NCI-H2107 (cell line): ENCODE results near the gene TACSTD2.
"Not testable (repeated sequence)": the region's sequence is repeated elsewhere in the genome, so short reads cannot be mapped to it uniquely, and the experiment has no call there.

Experiments
- DNase-seq: peaks from one replicate; lab custom pipeline; 2025; lab: John Stamatoyannopoulos, UW

TACSTD2 gene, protein sequence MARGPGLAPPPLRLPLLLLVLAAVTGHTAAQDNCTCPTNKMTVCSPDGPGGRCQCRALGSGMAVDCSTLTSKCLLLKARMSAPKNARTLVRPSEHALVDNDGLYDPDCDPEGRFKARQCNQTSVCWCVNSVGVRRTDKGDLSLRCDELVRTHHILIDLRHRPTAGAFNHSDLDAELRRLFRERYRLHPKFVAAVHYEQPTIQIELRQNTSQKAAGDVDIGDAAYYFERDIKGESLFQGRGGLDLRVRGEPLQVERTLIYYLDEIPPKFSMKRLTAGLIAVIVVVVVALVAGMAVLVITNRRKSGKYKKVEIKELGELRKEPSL

DNA sequence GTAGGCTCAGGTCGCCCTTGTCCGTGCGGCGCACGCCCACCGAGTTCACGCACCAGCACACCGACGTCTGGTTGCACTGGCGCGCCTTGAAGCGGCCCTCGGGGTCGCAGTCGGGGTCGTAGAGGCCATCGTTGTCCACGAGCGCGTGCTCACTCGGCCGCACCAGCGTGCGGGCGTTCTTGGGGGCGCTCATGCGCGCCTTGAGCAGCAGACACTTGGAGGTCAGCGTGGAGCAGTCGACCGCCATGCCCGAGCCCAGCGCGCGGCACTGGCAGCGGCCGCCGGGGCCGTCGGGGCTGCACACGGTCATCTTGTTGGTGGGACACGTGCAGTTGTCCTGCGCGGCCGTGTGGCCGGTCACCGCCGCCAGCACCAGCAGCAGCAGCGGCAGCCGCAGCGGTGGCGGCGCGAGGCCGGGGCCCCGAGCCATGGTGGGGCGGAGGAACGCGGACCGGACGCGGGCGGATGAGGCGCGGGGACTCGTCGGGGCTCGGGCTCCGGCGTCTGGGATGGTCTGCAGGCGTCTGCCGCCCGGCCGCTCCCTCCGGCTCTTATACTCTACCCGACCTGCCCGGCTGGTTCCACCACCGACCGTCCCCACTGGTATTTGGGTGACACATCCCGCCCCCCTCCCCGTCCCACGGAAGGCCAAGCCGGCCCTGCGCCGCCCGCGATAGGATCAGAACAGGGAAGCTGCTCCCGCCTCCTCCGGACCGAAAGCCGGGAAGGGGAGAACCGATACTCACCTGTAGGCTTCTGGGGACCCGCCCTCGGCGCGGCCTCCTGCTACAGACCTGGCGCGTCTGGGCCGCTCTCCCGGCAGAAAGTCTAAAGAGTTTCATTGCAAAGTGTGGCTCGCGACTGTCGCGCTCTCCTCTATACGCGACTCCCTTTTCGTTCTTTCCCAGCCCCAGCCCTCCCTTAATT, at the start of gene TACSTD2:
TACSTD2 (minus strand) TSS at position 526 of the 927 bp plus-strand sequence; CDS start at position 430, 96 bp downstream.
- no peak for DNase-seq

DNA sequence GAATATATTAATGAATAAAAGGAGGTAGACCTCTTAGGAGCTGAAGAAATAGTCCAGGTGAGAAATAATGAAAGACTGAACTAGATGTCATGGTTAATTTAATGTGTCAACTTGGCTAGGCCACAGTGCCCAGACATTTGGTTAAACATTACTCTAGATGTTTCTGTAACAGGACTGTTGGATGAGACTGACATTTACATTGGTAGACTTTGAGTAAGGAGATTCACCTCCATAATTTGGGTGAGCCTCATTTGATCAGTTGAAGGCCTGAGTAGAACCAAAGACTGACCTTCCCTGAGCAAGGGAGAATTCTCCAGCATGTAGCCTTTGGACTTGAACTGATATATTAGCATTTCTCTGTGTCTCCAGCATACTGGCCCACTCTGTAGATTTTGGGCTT, 49.2 kb upstream of the TACSTD2 start:
- DNase-seq, result no peak

DNA sequence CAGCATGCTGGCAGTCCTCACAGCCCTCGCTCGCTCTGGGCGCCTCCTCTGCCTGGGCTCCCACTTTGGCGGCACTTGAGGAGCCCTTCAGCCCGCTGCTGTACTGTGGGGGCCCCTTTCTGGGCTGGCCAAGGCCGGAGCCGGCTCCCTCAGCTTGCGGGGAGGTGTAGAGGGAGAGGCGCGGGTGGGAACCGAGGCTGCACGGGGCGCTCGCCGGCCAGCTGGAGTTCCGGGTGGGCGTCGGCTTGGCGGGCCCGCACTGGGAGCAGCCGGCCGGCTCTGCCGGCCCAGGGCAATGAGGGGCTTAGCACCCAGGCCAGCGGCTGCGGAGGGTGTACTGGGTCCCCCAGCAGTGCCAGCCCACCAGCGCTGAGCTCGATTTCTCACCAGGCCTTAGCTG, 46.2 kb upstream of the TACSTD2 start:
- DNase-seq, result not testable (repeated sequence)

DNA sequence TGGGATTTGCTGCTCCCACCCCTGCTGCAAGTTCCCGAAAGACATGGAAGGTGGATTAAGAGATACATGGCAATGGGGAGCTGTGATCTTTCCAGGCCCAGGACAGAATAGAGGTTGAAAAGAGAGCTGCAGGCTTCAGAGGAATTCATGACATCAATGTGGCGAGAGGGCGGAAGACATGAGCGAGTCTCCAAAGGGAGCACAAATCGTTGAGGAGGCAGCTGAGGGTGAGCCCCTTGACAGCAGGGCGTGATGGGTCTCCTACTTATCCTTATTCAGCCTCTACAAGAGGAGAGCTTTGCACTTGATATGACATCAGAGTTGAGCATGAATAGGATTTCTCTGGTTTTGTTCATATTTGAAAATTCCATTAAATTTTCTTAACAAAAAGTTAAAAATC, 45.5 kb upstream of the TACSTD2 start:
- no peak for DNase-seq

DNA sequence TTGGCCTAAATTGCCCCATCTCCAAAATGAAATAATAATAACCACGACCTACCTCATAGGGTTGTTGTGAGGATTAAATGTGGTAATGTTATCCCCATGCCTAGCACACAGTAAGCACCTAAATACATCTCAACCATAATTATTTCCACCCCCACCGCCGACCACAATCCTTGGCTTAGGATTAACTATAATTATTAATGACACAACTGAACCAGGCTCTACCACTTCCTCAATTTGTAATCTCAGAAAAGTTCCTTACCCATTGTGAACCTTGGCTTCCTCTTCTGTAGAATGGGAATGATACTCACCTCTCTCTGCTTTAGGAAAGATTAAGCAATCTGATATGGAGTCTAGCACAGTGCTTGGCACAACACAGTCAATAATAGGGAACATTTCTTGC, 44.3 kb upstream of the TACSTD2 start:
- DNase-seq, result no peak

DNA sequence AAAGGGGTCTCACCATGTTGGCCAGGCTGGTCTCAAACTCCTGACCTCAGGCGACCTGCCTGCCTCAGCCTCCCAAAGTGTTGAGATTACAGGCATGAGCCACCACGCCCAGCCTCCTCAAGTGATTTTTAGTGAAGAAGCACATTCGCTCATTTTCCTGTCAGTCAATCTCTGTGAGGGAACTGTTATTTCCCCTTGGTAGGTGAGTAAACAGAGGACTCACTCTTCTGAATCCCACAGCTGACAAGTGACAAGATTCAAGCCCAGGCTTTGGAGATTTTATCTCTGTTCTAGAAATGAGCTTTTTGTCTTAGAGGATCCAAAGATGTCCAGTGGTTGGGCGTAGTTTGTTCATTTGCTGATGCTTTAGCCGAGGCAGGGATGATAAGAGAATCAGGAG, 43.9 kb upstream of the TACSTD2 start:
- no peak for DNase-seq

DNA sequence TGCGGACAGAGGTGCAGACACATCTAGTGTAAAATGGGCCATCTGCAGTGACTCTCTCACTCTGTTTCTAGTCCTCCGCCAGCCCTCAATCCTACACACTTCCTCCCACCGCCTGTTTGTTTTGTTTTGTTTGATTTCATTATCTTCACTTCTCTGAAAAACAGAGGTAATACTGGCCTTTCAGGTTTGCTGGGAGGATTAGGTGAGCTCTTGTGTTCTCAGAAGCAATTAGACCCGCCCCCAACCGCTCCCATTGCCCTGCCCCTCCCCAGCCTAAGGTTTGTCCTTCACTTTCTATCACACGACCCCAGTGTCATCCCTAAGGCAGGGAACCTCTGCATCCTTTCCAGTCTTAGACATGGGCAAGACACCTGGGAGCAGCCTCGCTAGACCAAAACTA, 43.2 kb upstream of the TACSTD2 start:
- DNase-seq, result no peak

DNA sequence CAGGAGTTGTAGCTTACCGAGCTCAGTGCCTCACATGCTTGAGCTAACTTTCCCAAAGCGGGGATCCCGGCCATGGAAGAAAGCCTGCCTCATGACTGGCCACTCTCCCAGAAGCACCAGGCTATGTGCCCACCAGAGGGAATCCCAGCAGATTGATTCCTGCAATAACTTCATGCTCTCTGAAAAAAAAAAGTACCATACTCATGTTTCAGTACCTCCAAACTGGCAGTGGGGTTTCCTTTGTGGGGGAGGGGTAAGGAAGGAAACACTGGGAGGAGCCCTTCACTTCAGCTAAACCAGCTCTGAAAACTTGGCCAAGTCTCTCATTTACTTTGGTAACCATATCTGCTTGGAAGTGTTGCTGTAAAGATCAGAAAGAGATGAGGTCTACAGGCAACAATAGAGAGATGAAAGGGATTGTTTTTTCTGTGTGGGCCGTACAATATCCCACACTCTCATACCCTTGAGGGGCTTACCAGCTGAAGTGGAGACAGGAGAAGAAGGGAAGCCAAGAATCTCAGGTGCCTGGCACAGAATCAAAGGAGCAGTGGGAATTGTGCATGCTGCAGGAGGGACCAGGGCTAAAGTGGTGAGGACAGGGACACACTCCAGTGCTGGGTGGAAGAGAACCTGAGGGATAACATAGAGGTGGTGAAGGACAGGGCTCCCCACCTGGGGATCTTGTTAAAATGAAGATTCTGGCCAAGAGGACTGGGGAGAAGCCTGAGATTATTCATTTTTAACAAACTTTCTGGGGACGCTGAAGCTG, 42.4 kb upstream of the TACSTD2 start:
- DNase-seq, result no peak

DNA sequence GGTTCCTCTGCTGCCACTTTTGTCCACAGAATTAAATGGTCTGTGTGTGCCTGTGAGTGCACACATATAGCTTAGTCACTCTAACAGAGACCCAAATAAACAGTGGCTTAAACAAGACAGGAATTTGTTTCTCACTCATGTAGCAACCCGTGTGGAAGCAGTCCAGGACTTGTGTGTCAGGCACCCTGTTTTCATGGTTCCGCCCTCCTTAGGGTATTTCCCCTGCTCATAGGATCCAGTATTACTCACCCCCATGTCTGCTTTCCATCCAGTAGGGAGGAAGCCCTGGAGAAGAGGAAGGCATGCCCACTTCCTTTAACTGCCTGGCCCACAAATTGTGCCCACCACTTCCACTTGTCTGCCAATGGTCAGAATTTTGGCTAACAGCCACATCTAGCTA, 41.3 kb upstream of the TACSTD2 start:
- DNase-seq, result no peak

DNA sequence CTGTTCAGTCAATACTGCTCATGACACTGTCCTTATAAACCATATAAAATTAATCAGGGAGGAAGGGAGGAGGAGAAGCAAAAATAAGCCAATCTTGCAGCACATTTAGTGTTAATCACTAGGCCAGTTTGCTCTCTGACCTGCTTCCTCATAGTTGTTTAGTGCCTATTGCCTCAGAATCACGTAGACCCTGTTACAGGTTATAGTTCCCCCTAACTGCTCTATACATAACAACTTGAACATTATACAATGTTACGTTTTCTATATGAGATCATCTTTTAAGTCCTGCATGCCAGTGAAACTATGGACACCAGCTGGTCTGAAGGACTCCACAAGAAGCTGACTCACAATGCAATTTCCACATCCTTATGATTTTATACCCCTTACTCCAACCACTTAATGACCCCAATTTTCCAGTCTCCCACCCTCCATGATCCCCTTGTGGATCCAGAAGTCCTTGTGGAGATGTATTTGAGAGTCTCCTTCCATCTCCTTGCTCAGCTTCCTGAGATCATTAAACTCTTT, 34.9 kb upstream of the TACSTD2 start:
- no peak for DNase-seq

DNA sequence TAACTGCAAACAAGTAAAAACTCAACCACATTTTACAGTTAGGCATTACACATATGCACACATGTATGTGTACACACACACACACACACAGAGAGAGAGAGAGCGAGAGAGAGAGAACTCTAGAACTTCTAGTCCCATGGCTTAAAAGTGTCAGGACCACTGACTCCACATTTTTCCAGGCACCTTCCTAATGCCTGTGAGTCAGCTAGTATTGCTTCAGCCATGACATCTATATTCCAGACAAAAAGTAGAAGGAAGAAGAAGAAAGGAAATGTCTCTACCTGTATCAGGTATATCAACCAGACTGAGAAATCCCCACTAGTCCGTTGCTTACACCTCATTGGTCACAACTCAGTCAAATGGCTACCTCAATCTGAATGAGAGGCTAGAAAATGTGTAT, 31.9 kb upstream of the TACSTD2 start:
- DNase-seq, result no peak

DNA sequence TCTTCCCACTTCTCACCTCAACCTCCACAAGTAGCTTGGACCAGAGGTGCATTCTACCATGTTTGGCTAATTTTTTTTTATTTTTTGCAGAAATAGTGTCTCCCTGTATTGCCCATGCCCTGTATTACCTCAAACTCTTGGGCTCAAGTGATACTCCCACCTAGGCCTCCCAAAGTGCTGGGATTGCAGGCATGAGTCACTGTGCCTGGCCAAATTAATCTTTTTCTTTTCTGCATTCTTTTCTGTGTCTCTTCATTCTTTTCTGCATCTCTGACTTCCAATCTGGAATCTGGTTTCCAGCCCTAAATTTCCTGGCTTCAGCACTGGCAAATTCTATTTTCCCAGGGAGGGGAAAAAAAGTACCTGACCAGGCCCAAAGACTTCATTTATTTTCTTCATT, 31.2 kb upstream of the TACSTD2 start:
- DNase-seq, result no peak

DNA sequence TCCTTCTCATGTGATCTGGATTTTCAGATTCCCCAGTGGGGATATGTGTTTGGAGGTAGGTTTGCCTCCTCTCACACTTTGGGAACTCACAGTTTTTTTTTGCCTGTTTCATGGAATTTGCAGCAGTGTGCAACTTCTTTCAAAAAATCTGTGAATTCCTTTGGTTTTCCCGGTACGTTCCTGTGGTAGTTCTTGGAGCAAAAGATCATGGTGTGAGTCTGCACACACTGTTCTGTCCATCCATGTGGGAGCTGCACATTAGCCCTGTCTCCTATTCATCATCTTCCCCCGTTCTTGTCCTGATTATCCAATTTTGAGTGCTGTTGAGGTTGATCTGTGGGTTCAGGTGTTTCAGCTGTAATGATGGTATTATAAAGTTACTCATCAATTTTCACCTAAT, 30.3 kb upstream of the TACSTD2 start:
- DNase-seq, result no peak

DNA sequence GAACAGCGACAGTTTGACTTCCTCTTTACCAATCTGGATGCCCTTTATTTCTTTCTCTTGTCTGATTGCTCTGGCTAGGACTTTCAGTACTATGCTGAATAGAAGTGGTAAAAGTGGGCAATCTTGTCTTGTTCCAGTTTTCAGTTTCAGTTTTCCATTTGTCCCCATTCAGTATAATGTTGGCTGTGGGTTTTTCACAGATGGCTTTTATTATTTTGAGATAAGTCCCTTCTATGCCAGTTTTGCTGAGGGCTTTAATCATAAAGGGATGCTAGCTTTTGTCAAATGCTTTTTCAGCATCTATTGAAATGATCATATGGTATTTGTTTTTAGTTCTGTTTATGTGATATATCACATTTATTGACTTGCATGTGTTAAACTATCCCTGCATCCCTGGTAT, 24.9 kb upstream of the TACSTD2 start:
- not testable (repeated sequence) for DNase-seq

DNA sequence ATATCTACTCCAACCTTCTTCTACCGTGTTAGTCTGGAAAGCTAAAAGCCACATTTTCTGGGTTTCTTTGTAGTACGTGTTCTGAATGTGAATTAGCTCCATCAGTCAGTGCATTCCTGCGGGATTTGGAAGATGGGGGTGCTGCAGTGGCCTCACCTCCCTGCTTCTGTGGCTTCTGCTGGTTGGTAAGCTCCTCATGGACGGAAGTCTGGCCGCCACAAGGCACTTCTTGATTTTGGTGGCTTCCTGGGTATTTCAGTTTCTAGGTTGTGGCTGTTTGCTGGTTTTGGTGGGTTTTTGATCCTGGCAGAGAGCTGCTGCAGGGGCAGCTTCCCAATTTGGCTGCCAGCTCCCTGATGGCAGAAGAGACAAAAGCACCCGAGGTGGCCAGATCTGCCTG, 20.9 kb upstream of the TACSTD2 start:
- DNase-seq, result no peak

DNA sequence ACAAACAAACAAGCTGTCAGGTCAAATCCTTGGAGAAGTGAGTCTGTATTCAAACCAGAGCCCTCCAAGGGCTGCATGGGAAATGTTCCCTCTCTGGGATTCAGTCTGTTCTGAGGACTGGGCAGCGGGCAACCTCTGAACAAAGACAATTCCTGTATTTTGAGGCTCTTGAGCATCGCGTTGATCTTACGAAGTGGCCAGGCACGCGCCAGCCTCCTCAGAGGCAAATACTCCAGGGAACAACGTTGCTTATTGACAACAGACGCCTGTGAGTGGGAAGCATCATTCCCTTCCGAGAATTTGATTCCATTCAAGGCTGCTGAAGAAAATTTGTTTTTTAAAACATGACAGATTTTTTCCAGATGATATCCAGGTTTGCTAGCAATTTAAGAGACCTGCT, 20.0 kb upstream of the TACSTD2 start:
- DNase-seq, result no peak

DNA sequence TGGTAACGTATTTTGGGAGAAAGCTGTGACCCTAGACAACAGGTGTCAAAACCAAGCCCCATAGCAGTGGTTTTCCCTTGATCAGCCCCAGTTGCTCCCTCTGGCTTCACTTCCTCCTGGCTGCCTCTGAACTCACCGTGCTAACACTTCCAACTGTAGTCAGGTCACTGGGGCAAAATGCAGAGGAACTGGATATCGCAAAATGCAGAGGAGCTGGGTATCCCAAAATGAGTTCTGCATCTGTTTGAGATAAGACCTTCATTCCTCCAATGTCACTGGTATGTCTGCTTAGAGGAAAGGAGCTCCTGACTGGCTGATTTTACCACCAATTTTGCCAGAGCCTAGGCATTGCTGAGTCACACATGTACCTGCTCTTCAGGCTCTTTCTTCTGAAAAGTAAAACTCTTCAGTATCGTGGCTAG, 19.6 kb upstream of the TACSTD2 start:
- no peak for DNase-seq

DNA sequence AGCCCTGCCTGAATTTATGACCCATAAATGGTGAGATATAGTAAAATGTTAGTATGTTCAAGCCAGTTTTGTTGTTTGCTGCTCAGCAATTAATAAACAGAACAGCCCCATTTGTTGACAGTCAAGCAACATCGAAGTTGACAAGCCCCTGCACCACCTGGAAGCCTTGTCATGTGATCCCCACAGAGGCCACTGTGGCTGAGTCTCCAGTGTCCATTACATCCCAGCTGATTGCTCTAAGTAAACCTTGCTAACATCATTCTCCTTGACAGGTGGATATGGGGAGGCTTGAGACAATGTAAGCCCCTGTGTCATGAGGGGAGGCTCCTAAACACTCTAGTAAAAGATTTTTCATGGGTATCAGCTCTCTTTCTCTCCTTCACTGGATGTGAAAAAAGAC, 17.5 kb upstream of the TACSTD2 start:
- DNase-seq, result no peak

DNA sequence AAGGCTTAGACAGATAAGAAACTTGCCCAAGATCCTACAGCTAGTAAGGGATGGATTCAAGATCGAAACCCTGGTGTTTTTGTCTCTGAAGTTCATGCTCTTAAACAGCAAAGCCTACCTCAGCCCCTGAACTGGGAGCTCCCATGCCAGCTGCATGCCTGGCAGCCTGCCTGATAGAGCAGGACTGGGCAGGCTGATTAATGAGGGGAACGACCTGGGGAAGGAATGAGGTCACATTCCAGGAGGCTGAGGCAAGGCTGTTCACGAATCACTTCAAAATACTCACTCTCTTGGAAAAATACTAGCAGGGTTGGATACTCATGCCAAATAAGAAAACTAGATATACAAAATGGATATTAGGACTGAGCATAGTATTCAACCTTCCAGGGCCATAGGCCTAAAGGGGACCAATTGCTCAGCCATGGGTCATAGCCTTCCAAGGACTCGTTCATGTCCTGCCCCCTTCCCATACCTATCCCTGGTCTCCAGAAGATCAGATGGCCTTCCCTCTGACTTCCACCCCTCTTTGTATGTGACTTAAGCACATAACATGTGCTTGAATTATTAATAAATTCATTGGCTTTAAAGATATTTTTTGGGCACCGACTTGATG, 15.6 kb upstream of the TACSTD2 start:
- DNase-seq, result no peak

DNA sequence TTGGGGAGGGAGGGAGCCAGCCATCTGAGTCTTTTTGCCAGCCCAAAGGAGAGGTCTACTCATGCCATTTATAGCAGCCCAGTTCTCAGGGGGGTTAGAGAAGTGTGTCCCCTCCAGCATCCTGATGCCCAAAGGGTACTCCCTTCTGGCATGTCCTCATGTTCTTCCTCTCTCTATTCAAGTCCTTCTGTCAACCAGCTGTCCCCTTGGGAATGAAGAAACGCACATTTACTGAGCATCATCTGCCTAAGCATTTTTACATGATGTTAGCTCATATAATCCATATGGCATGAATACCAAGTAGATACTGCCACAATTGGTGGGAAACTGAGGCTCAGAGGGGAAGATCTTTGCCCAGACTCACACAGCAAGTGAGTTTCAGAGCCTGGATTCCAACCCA, 14.8 kb upstream of the TACSTD2 start:
- DNase-seq, result no peak

DNA sequence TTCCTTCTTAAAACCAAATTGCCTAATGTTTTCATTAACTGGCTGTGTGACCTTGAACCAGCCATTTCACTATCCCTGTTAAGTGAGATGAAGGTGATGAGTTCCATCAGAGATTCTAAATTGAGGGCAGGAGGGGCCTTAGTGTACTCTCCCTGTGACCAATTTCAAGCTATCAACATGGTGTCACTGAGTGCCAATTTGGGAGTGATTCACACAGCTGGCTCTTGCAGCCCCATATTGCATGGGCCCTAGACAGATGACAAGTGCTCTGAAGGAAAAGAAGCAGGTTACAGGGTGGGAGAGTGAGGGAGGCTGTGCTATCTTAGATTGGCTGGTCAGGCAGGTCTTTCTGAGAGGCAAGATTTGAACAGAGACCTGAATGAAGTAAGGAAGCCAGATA, 13.0 kb upstream of the TACSTD2 start:
- DNase-seq, result no peak

DNA sequence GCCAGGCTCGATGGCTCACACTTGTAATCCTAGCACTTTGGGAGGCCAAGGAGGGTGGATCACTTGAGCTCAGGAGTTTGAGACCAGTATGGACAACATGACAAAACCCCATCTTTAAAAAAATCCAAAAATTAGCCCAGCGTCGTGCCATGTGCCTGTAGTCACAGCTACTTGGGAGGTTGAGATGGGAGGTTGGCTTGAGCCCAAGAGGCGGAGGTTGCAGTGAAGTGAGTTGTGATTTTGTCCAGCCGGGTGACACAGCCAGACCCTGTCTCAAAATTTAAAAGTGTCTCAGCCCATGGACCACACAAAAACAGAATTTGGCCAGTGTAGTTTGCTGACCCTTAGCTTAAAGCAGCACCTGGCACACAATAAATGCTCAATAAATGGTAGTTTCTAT, 11.3 kb upstream of the TACSTD2 start:
- DNase-seq, result no peak
